HG02885 (cell line): Measurements from ENCODE around the gene FJX1.
A peak's percentile ranks its signal among the peaks of the same experiment; 100 is the strongest.

Experiments used
- ATAC-seq: cut with Tn5 transposase; IDR thresholded peaks from one replicate; pipeline ENCODE4 v1.9.1; 2021; ENCODE audit warnings: mild to moderate bottlenecking; ENCODE audit not compliant: unreplicated experiment, poor library complexity

FJX1 gene, protein sequence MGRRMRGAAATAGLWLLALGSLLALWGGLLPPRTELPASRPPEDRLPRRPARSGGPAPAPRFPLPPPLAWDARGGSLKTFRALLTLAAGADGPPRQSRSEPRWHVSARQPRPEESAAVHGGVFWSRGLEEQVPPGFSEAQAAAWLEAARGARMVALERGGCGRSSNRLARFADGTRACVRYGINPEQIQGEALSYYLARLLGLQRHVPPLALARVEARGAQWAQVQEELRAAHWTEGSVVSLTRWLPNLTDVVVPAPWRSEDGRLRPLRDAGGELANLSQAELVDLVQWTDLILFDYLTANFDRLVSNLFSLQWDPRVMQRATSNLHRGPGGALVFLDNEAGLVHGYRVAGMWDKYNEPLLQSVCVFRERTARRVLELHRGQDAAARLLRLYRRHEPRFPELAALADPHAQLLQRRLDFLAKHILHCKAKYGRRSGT

DNA sequence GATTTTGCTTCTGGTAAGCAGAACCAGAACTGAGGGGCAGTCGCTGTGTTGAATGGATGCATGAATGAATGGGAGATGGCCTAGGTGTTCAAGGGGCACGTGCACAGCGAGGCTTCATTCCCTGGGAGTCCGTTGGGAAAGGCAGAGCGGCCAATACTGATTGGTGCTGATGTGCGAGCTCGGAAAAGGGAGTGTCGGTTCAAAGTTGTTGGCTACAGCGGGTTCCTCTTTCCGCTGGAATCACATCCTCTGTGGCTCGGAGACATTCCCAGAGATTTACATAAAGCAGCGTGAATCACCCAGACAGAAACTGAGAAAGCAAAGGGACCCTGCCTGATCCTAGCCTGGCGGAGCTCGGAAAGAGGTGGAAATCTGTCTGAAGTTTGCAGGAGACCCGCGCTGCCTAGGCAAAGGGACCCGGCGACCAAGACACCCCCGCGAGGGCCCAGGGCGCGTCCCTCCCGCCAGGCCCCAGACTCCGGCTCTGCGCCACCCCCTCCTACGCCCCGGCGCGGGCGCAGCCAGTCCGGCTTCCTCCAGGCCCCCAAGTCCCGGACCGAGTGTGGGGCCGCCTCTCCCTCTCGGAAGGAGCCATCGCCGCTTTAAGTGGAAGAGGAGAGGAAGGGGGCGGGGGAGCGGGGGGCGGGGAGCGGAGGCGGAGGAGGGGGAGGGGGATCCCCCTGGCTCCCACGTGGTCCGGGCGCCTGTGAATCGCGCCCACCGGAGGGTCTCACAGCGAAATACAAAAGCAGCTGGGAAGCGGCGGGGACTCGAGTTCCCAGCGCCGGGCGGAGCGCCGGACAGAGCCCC is at the start of gene FJX1:
Gene FJX1 (plus strand): TSS at position 774 of the 810 bp plus-strand sequence. CDS start 177 bp downstream, outside the sequence.
- peak; percentile 40 for ATAC-seq

DNA sequence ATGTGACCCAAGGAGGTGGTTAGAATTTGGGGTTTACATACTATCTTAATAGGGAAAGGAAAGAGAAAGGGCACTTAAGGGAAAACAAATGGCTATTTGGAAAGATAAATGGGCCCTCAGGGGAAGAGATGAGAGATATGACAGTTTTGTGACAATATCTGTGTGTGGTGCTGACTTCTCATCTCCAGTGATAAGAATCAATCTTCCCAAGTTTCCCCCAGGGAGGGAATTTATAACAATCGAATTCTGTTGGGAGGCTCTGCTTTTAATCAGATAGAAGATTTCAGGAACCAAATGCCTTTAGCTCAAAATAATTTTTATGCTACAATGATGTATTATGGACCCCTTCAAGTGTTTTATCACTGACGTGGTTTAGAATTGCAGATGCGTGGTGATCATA is 46.6 kb upstream of the FJX1 start:
- no peak for ATAC-seq

DNA sequence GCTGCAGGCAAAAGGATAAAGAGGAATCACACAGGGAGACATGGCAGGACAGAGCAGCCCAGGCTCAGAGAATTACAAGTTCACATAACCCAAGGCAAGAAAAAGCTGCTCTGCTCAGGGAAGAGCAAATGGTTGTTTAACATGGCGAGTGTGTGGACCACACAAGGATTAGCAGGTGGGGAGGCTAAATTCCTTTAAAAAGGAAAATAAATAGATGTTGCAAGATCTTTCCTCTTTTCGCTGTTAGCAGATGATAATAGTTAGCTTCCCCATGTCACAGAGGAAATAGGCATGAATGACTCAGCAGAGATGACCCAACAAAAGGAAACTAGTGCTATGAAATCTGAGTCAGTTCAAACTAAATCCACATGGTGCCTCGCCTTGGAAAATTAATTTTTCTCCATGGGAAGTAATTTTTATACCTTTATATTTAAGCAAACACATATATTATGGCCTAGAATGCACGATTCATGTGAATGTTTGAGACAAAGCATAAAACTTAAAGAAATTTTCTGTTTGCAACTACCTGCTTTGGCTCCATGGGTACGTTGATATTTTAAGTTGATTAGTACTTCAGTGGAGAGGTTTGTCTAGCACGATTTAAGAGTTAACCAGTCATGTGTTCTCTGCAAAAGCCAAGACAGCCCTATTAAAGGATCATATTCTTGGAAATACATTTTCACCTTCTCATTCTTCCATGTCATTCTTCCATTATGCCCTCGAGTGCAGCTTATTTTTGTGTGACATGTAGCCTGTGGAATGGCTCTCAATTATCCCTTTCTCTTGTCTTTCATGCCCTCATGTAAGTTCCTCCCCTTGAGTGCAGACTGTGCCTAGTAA is 38.5 kb upstream of the FJX1 start:
- ATAC-seq = no peak

DNA sequence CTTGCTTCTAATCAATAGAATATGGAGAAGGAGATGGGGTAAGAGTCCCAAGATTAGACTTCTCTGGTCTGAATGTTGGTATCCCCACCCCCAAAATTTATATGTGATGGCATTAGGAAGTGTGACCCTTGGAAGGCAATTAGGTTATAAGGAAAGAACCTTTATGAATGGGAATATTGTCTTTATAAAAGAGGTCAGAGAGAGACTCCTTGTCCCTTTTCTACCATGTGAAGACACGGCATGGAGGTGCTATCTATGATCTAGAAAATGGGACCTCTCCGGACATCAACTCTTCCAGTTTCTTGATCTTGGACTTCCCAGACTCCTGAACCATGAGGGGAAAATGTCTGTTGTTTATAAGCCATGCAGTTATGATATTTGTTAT is 37.9 kb upstream of the FJX1 start:
- no peak for ATAC-seq

DNA sequence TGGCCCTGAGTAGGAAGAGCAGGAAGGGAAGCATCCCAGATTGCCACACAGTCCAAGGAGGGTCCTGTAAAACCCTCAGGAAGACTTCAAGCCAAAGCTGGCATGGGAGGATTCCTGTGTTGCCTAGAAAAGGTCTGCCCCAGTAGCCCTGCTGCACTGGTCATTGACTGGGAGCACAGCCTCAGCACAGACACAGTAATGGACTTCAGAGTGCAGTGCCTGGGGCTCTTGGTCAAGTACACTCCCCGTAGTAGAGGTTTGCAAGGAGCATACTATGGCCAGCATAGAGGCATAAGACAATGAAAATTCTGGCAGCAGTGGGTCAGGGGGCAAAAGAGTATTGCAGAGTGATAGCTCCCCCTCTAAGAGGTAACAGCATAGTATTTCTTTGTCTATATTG is 36.2 kb upstream of the FJX1 start:
- no peak for ATAC-seq

DNA sequence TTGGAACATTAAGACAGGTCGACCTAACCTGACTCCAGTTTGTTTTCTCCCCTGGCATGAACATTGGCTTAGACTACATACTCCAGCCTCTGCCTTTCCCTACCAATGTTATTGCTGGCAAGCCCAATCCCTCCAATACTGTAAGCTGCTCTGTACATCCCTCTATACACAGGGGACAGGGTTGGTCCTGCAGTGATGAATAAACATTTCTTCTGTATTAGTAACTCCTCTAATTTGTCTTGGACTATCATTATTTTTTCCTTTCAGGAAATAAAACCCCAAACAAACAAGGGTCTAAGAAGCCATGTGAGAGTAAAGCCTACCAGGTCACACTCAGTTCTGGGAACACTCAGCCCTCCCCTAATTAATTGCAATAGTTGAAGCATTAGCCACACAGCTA is 35.1 kb upstream of the FJX1 start:
- ATAC-seq = no peak

DNA sequence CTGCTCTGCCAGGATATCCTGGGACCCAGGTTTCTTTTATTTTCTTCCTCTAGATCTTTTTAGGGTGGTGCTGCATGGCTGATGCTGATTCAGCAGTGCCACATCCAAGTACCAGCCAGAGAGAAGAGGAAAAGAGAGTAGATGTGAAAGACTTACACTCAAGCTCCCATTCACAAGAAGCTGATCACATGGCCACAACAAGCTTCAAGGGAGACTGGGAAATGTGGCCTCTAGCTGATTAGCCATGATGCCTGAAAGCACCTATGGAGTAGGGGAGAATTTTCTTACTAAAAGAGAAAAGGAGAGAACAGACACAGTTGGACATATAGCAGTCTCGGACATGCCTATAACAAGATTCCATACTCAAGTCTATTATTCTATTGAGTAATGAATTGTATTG is 34.4 kb upstream of the FJX1 start:
- ATAC-seq = no peak

DNA sequence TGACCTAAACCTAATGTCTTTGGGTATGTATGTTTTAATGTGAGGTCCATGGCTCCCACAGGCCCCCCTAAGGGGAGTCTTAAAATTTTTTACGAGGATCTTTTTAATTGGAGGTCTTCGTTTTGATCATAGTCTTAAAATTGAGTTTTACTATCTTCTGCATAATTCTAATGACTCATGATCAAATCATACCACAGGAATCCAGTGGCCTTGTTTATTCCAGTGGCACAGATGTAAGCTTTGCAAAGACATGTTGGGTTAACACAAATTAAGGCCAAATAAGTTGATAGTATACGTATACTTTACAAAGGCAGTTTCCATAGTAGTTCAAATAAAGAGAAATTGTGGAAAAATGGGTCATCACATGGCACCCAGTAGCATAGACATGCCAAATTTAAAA is 33.9 kb upstream of the FJX1 start:
- ATAC-seq = no peak

DNA sequence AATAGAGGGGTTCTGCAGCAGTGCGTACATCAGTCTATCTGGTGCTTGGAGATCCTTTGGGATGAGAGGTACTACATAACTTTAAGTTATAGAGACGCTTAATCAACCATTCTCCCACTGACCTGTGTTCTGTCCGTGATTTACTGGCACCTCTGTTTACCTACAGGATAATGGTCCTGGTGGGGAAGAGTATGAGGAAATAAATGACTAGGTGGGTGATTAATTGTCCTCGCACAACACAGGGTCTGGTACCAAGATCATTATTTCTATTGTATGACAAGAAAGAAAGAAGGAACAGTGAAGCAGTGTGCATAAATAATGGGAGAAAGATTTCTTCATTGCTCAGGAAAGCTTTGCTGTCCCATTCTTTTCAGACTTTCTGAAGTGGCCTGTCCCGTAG is 32.8 kb upstream of the FJX1 start:
- no peak for ATAC-seq

DNA sequence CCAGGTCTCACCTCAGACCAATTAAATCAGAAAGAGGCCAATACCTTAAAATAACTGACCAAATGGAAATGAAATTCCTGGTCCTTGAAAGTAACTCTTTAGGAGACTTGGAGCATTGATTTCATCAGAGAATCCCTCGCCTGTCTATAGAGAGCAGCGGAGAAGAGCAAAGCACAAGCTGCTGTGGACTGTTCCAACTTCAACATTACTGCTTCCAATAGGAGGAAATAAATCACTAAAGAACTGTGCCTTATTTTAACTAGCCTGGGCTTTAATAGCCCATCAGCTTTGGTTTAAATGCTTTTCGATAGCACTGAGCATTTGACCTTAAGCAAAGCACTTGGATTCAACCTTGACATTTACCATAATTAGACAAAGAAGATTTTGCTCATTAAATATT is 32.0 kb upstream of the FJX1 start:
- ATAC-seq = no peak

DNA sequence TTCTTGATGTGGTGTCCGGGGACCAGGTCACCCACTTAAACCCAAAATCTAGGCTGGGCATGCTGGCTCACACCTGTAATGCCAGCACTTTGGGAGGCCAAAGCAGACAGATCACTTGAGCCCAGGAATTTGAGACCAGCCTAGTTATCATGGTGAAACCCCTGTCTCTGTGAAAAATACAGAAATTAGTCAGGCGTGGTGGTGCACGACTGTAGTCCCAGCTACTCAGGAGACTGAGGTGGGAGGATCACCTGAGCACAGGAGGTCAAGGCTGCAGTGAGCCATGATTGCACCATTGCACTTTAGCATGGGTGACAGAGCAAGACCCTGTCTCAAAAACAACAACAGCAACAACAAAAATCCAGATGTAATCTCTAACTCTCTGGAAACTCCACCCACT is 30.3 kb upstream of the FJX1 start:
- no peak for ATAC-seq

DNA sequence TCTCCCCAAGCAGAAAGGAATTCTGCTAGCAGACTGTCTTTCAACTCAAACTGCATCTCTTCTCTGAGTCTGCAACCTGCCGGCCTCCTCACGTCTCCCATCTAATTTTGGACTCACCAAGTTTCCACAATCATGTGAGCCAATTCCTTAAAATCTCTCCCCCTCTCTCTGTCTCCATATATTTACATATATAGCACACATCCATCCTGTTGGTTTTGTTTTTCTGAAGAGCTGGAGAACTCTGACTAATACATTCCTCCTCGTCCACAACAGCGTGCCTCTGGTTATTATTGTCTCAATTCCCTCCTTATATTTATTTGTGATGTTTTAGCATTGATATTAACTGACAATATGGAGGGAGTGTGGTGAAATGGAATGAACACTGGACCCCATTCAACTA is 29.6 kb upstream of the FJX1 start:
- ATAC-seq = no peak

DNA sequence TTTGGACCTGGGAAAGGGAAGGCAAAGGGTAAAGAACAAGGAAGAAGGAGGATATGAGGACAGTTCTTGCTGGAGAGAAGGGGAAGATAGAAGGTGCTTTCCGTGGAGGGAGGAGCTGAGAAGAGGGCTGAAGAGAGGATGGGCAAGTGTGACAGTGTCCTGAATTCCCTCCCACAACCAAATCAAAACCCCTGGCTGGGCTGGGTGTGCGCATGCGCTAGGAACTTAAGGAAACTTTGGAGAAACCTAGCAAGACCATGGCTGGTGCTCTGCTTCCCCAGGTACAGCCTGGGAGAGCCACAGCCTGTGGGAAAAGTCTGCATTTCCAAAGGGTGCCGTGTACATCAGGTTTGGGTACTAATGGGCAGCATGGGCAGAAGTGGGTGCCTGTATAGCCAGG is 29.0 kb upstream of the FJX1 start:
- no peak for ATAC-seq

DNA sequence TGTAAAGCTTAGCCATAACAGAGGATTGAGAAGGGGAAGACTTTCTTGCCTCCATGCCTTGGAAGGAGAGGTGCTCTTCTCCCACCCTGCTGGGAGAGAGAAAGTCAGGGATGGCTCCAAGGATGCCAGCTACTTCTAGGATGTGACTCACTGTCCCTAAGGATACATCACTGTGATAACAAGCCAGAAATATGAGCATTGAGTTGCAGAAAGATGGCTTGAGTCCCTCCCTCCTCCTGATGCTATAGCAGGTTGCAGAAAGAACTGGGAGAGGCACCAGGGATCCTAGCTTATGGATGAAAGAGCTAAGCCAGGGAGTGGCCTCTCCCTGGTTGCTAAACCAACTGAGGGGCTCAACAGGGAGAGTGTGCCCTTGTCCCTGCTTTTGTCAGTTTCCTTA is 27.8 kb upstream of the FJX1 start:
- no peak for ATAC-seq

DNA sequence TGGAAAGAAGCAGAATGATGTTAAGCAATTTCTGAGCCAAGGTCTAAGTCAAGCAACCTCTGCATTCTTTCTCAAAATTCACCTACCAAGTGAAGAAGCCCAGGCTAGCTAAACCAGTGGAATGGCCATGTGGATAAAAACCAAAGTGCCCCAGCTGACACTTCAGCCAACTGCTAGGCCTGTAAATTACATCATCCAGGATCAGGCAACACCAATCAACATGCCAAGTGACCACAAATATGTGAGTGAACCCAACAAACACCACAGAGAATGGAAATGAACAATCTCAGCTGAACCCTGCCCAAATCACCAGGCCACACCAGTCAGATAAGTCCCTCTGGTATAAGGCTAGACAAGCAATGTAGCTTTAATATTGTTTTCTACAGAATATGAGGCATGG is 25.1 kb upstream of the FJX1 start:
- ATAC-seq = no peak

DNA sequence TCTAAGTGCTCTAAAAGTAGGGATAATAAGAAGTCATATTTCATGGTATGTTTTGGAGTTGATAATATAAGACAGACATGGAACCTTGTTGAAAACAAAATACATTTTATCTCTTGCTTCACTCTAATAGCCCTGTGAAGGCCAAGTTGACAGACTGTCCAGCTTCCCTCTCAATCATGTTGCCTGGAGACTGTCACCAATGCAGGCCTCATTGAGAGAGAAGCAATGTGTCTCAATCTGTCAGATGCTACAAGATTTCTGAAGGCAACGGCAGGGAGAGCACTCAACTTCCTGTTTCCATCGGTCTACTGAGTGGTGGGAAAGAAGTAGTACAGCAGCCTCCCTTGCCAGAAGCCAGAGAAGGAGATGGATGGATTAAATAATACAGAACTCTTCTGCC is 23.6 kb upstream of the FJX1 start:
- no peak for ATAC-seq

DNA sequence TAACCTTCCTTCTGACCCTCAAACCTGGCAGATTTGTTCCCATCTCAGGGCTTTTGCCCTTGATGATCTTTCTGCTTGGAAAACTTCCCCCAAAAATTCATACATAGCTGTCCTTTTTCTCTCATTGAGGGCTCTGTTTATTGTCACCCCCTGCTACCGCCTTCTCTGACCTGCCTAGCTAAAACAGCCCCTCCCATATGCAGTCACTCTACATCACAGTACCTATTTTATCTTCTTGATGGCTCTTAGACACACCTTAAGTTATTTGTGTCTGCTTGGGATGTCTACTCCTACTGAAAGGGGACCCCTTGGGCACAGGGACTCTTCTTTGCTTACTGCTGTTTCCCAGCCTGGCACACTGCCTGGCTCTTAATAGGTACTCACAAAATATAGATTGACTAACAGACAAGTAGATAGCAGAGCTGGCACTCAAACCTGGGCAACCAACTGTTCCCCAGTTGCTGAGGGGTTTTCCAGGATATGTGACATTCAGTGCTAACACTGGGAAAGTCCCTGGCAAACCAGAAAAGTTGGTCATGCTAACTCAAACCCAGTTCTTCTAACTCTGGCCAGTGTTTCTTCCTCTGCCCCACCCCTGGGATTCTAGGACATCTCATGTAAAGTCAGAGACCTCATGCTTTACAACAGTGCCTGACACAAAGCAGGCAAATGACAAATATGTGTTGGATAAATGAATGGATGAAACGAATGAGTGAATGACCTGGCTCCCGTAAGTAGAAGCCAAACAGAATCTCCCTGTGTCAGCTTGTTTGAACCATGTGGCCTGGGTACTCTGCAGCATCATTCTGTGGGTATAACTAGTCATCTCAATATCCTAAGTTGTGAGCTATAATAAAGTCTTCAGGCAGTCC is 19.8 kb upstream of the FJX1 start:
- ATAC-seq = peak; percentile 73

DNA sequence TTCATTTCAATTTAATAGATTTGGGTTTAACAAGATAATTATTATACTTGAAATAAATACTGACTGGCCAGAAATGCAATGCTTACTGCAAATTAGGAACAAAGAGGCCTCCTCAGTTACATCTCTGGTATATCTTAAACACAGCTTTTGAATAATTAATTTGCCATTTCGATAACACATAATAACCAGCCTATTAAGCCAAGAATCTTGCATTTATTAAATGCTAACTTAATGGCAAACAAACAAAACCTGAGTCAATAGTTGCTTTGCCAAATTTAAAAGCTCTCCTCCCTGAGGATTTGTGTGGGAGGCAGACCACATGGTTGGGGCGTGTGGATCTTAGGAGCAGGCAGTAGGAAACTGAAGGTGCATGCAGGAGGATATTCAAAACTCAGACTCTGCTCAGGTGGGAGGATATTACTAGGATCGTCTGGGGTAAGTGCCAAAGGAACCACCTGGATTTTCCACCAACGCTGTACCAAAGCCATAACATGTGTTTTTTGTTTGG is 17.9 kb upstream of the FJX1 start:
- ATAC-seq = no peak

DNA sequence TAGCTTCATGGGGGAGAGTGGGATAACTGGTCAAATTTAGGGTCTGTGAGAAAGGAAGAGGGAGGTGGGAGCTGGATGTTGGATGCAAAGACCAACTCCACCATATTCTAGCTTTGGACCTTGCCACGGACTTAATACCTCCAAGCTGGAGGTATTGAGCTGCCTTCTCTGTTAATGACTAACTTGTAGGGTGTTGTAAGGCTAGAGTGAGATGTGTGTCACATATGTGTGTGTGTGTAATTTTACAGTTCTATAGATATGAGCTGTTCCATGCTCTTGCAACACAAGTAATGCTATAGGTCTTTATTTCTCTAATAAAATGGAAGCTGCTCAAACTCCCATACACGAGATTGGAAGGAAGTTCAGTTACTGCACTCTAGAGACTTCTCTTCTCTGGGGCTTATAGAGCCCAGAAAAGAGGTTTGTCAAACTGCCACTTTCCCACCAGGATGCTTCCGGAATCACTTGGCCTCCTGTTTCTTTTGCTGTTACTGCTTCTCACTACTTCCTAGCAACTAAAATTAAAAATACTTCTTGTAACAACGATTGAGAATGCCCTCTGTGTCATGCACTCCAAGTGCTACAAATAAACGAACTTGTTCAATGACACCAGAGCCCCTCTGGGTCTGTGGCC is 16.0 kb upstream of the FJX1 start:
- no peak for ATAC-seq
